HUDEP-2 (cell line): Measurements from ENCODE around the gene TOX2.

Experiments
- DNase-seq, 76 experiments: peaks; one replicate each; lab custom pipeline; 2025; ENCODE audit not compliant: unreplicated experiment in 76 of 76; lab: John Stamatoyannopoulos, UW

Gene TOX2

DNA sequence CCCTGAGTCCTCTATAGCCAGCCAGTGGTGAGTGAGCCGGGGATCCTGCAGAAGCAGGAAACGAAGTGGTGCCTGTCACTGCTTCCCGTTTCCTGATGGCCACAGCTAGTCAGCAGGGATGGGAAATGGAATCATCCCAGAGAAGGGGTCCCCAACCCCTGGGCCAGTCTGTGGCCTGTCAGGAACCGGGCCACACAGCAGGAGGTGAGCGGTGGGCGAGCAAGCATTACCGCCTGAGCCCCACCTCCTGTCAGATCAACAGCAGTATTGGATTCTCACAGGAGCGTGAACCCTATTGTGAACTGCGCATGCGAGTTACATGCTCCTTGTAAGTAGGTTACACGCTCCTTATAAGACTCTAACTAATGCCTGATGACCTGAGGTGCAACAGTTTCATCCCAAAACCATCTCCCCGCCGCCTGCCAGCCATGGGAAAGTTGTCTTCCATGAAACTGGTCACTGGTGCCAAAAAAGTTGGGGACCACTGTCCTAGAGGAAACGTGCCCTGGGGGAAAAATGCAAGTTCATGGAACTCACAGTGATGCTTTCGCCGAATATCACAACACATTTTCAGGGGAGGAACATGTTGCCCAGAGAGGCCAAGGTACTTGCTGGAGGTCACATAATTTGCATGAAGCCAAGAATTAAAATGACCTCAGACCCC is 158.5 kb downstream of the TOX2 start:
- DNase-seq = no peak

DNA sequence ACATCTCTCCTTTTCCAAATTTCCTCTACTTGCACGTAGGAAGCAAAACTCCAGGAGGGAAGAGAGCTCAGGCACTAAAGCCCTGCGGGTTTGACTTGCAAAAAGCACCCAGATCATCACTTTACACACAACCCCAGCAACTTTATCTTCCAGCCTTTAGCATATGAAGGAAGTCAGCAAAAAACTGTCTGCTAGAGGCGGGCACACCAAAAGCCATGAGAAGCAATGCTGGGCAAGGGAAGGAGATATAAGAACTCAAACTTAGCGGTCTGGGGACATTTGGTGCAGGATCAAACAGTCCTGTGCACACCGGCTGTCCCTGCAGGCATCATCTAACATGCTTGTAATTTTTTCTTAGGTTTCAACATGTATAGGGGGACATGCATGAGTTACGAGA is 159.0 kb downstream of the TOX2 start:
- DNase-seq = no peak

DNA sequence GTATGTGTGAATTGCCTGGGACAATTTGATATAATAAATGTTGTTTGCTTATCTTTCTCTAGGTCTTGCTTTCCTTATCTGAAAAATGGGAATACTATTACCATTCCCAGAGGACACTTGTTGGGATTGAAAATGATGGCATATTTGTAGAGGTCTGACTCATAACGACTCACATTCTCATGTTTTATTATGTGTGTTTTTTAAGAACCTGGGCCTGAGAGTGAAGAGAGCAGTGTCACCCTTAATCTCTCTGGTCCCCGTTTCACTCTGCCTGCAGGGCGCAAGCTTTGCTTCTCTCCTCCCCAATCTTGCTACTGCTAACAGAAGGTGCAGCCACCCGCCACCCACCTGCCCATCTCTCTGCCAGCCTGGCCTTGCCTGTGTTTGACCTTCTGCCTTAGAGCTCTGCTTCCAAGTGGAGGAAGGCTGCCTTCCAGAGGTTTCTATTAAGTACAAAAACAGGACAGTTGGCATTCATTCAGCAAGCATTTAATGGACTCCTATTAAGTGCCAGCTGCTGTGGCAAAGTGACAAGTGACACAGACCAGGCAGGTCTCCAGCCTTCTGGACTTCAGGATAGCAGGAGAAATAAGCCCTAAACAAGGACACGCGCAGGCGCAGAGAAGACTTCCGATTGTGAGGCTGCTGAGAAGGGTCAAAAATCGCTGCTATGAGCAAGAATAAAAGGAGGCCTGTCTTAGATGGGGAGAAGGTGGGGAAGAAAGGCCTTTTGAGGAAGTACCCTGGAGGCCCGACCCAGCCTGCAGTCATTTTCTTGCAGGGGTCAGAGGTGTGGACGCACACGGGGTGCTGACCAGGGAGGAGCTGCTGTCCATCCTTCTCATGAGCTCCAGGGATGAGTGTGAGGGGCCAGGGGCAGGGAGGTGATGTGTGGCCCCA is 159.8 kb downstream of the TOX2 start:
- DNase-seq = no peak

DNA sequence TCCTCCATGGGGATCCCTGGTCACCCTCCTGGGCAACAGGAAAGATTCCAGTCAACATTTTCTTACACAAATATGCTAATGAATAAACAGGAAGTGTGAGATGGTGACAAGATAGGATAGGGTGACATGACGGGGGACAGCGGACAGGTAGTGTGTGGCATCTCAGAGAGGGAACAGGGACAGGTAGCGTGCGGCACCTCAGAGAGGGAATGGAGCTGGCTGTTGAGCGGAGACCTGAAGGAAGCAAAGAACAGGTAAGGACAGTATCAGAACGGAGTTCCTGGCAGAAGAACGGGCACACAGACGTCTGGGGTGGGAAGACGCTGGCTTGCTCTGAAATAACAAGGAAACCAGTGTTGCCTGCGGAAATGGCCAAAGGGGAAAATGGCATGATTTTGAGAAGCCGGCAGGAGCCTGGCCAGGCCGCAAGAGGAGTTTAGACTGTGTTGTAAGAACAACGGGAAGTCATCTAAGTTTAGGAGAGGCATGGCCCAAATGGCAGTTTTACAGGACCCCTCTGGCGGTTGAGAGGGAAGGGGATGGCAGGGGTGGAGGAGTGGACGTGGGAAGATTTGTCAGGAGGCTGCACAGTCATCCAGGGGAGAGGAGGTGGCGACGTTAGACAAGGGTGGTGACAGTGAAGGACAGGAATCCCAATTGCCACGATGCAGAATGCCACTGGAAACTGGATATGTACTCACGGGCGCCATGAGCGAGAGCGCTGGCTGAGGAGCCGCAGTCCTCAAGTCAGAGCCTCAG is 160.7 kb downstream of the TOX2 start:
- DNase-seq = no peak

DNA sequence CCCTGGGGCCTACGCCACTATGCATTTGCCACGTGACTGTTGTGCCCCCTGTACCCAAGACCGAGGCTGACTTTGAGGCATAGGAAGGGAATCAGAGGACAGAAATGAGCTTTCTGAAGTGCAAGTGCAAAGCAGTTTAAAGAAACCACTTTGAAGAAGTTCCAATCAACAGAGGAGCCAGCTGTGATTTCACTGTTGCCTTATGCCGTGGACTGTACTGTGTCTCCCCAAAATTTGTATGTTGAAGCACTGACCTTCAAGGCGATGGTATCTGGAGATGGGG is 161.2 kb downstream of the TOX2 start:
- DNase-seq = no peak

DNA sequence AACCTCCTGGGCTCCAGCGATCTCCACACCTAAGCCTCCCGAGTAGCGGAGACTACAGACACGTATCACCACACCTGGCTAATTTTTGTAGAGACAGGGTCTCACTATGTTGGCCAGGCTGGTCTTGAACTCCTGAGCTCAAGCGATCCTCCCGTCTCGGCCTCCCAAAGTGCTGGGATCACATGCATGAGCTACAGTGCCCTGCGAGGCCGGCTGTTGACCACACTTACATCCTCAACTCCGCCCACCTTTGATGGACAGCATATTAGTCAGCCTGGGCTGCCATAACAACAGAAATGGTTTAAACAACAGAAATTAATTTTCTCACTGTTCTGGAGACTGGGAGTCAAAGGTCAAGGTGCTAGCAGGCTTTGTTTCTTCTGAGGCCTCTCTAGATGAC is 164.6 kb downstream of the TOX2 start:
- DNase-seq = no peak

DNA sequence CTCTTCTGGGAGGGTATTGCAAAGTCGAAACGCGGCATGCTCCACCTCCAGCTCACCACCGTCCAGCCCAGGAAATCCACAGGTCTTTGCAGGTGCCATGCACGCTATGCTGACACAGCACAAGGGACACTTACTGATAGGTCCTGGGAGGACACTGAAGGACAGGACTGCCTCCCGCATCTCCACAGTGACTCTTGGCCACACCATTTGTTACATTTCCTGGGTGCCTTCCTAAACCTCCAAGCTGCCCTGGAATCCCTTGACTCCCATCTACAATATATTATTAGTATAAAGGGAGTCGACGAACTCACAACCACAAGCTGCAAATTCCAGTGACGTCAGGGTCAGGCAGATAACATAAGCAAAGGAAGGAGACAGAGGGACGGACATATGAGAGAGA is 165.4 kb downstream of the TOX2 start:
- DNase-seq = no peak

DNA sequence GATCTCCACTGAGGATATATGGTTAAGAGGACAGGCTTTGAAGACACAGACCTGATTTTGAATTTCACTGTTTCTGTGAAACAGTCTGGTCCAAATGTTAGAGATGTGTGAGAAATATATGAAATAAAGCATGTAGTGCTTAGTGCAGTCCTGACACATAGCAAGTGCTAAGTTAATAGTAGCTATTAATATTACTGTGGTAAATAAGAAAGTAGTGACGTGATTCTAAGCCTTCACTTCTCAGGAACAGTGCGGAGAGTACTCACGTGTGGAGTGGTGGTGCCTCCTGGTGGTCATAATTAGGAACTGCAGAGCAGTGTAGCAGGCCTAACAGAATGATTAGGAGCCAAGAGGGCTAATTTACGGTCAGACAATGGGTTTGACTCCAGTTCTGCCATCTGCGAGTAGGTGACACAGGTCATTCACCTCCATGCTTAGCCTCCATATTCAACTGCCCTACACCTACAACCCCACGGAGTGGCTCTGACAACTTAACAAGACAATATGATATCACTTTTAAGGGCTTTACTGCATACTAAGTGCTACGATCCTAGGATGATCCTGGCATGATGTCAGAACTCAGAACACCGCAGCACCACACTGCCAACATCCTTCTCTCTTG is 166.1 kb downstream of the TOX2 start:
- DNase-seq = peak in 59 of 76 experiments; percentile 6 to 73 (median 40)

DNA sequence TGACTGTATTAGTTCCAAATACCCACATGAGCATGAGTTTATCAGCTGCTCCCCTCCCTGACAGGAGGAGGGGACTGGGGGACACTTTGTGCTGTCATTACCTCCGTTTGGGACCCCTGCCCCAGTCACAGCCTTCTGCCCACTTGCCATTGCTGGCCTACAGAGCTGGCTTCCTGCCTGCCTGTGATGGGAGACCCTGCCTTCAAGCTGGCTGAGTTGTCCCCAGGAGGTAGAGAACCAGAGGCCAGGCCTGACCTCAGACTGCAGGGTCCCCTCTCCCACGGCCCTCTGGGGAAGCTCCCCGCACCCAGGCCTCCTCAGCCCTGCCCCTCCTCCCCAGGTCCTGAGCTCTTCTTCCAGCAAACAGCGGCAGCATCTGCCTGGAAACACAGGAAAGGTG is 166.8 kb downstream of the TOX2 start:
- DNase-seq = no peak

DNA sequence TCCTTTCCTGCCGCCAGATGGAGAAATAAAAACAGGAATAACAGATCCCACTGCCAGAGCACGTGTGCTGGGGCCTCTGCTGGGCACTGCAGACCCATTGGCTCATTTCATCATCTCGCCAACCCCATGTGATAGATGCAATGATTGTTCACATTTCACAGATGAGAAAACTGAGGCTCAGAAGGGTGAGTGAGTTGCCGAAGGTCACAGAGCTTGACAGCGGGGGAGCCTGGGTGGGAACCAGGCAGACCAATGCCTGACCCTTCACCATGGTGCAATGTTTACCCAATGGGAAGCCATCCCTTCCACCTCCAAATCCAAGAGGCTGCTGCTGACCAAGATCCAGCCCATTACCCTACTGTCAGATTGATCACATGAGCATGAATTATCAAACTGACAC is 167.2 kb downstream of the TOX2 start:
- DNase-seq = no peak

DNA sequence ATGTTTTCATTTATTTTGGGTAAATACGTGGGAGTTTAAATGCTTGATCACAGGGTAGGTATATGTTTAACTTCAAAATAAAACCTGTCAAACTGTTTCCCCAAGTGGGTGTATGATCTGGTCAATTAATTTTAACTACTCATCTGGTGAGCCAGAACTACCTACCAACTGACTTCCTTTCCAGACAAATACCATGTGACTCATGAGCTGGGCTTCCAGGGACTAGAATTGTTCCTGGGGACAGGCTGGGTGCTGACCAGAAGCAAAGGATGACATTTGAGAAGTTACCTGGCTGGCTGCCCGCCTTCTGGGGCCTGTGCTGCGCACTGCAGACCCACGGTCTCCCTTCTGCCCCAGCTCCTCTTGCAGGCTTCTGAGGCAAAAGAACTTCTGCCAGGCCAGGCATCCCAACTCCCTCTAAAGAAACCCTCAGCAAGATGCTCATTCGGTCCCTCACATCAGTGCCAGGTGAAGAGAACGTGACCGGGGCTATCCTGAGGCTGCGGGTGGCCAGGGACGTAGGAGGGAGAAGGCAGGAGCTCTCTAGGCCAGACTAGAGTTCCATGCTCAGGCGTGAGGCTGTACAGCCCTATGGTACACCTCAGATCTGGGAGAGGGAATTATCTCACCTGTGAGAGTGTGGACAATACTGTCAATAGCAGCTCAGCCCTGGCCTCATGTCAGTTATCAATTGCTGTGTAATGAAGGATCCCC is 168.7 kb downstream of the TOX2 start:
- DNase-seq = no peak

DNA sequence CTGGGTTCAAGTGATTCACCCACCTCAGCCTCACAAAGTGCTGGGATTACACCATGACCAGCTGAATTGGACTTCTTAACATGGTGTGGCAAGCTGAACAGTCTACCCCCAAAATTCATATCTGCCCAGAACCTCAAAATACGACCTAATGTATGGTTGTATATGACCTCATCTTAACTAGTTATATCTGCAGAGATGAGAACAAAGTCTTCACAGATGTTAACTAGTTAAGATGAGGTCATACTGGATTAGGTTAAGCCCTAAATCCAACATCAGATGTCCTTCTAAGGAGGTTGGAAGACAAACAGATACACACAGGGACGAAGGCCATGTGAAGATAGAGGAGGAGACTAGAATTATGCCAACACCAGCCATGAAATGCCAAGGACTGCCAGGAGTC is 169.8 kb downstream of the TOX2 start:
- DNase-seq = no peak

DNA sequence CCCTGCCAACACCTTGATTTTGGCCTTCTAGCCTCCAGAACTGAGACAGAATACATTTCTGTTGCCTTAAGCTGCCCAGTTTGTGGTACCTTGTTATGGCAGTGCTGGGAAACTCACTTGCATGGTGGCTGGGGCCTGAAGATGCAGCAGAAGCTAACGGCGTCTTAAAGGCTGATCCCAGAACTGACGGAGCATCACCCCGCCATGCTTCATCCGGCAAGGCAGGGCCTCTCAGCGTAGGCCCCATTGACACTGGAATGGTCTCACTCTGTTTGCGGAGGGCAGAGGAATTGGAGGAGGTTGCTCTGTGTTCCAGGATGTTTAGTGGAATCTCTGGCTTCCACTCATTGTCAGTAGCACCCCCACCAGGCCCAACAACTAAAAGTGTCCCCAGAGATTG is 170.2 kb downstream of the TOX2 start:
- DNase-seq = no peak

DNA sequence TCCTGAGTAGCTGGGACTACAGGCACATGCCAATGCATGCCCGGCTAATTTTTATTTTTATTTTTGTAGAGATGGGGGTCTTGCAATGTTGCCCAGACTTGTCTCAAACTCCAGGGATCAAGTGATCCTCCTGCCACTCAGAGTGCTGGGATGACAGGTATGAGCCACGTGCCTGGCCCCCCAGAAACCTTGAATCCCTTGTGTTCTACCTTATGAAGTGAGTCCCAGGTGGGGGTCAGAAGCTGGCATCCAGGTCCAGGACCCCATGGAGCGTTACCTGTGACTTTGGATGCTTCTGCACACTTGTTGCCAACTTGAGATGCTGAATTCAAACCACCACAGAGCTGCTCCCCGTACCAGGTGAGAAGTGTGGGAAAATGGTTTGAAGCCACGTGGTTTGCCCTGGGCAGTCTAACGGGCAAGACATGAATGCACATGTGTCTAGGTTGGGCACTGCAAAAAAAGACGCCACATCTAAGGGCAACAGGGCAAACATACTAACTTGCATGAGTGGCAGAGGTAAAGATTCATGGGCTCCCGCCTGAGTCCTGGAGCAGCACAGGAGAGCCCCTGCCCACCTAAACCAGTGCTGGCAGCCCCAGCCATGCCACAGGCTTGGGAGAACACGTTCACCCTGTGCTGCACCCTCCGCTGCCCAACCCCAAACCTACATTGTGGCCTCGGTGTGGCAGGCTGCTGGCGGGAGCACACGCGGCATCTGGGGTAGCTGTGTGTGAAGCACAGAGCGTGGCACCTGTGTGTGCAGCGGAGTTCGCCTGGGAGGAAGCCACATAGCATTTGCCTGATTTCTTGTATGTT is 171.2 kb downstream of the TOX2 start:
- DNase-seq = no peak

DNA sequence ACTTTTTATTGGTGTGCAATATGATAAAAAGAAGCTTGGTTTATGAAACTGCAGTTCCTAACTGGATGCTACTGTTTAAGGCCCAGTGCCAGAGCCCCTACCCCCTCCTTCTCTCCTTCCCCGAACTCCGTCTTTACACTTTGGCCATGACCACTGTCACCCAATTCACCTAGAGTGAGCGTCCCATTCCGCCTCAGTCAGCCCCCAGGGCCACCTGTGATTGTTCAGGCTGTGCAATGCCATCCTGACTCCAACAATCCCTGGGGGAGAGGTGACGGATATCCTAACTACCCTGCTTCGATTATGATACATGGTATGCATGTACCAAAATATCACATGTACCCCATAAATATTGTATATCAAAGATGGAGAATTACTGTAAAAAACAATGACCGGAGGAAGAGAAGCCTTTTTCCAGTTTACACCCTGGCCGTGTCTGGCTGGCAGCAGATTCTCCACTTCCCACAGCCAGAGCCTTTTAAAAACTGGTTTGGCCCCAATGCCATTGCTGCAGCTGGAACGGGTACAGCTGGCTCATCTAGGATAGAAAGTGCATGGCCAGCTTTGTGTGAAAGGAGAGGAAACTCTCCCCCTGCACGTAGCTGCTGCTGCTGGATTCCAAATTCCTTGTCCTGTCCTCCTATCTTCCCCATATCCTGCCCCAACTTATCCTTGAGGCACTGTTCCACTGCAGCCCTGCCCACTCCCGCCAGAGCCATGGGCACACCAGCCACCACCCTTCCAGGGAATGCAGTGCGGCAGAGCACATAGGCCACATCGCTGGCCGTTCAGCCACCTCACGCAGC is 172.6 kb downstream of the TOX2 start:
- no peak for DNase-seq

DNA sequence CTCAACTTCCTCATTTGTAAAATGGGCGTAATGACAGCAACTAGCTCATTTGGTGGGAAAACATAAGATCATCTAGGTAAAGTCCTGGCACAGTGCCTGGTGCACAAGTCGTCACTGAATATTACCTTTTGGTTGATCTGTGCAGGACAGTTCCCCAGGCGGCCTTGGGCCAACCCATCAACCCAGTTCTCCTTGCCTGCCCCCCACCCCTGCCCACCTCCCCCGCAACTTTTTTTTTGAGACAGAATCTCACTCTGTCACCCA is 173.1 kb downstream of the TOX2 start:
- no peak for DNase-seq

DNA sequence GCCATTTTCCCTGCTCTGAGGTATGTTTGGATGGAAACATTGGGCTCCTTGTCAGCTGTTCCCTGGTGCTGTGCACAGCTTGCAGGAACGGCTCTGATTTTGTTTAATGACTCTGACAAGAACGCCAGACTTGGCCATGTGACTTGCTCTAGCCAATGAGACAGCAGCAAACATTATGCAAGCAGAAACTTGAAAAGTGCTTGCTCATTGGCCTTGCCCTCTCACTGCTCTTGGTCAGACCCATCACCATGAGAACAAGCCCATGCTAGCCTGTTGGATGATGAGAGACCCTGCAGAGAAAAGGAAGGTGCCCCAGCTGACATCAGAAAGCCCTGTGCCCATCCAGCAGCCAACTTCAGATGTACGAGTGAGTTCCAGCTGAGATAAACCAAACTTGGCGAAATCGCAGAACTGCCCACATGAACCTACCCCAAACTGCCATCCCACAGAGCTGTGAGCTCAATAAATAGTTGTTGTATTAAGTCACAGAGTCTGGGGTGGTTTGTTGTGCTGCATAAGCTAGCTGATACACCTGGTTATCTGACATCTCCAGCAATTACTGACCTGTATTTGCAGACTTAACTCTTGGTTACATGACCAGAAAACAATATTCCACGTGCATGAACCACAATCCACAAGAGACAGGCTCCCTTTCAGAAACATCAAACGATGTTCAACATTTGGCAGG is 175.5 kb downstream of the TOX2 start:
- DNase-seq = peak in 3 of 76 experiments; percentile 4 to 8 (median 4)

DNA sequence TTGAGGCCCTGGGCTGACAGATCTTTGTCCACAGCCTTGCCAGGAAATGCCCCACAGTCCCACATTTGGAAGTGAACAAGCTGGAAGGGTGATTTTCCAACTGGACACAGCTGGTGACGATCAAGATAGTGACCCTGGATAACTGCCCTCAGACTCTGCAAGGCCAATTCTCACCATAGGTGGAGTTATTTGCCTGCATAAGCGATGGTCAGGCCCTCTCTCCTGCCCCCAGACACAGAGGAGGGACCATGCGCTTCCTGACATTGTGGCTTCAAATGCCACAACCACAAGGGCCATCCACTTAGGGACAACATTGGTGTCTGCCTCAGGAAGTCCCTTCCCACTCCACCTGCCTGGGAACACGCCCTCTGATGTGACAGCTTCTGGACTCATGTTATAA is 176.4 kb downstream of the TOX2 start:
- DNase-seq = no peak
